Activated effector memory CD4-positive, alpha-beta T cell treated with anti-CD3 and anti-CD28 coated beads, Interleukin-2, amount 50 U/mL, for 16 hours (primary cell): ENCODE measurements around the gene FMNL2.

Experiments
- DNase-seq: peaks from one replicate; pipeline ENCODE4 v3.0.0-alpha.2; 2020

Gene FMNL2

DNA sequence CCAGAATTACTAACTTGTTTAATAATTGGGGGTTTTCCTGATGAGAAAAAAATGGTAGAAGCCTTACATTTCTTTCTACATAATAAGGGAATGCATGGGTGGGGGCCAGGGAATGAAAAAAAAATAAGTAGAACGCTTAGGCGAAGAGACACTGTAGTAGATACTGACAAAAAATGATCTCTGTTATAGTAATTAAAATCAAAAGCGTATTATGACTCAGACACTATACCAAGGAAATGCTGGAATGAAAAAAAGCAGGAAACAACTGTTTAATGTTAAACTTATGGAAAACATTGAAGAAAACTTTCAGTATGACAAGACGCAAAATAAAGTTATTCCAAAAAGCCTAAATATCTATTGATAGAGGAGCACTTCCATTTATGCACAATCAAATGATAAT is 339.4 kb downstream of the FMNL2 start:
- no peak for DNase-seq

GRCh38 chr2:152676461-152676860 is 341.5 kb downstream of the FMNL2 start:
- no peak for DNase-seq

DNA sequence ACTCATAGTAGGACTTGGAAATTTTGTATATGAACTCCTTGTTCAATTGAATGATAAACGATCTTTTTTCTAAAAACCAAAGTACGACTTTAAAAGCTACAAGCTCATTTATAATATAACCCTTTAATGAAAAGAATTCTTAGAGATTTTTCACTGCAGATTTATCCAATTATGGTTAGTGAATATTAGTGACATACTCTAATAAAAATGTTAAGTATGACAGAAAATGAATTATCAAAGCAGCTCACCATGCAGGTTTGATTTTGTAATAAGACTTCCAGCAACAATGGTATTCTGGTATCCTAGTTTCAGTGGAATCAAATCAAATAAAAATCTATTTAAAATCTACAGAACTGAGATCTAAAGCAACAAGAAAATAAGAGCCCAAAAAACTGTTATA is 343.8 kb downstream of the FMNL2 start:
- no peak for DNase-seq

- DNase-seq, result no peak
These were observed 347.7 kb downstream of the FMNL2 start for GRCh38 chr2:152682663-152683062.

DNA sequence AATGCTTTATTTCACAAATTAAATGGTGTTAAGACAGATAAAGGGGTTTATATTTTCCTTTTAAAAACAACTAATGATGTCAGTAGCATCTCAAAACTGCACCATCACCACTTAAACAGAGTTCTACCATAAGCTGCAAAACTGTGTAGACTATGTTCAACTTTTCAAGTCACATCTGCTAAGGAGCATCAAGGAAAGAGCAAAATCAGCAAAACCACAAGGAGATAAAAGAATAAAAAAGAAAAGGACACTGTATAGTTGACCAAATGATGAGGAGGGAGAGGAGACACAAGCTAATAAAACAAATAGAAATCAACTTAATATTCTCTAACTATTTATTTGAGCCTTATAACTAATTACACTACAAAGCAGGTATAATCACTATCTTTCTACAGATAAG is 348.4 kb downstream of the FMNL2 start:
- DNase-seq, result no peak

DNA sequence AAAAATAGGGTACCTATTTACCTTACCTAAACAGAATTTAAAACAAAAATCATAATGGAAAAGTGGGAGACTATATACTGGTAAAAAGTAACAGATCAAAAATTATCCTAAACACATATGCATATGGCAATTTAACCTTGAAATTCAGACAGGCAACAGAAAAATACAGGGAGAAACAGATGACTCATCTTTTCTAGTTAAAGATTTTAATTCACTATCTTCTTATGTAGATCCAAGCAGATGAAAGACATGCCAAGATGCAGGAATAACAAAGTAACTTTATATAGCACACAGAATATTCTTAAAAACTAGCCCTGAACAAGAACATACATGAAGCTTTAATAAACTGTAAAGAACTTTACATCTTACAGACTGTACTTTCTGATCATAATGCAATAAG is 351.3 kb downstream of the FMNL2 start:
- DNase-seq, result no peak

- DNase-seq, result no peak
These were observed 358.1 kb downstream of the FMNL2 start for GRCh38 chr2:152693033-152693432.

DNA sequence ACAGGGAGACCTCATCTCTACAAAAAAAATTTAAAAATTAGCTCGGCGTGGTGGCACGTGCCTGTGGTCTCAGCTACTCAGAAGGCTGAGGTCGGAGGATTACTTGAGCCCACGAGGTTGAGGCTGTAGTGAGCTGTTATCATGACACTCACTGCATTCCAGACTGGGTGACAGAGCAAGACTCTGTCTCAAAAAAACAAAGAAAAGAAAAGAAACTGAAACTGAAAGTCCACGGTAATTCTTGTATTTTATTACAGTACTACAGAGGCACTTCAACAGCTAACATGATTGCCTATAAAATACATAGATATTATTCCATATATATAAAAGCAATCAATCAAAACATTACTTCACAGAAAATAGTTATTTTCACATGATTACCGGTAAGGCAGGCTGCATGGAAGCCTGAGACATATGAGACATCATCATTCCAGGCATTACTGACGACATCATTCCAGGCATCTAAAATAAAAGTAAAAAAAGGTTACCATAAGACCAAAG is 359.2 kb downstream of the FMNL2 start:
- peak; percentile 79 for DNase-seq

DNA sequence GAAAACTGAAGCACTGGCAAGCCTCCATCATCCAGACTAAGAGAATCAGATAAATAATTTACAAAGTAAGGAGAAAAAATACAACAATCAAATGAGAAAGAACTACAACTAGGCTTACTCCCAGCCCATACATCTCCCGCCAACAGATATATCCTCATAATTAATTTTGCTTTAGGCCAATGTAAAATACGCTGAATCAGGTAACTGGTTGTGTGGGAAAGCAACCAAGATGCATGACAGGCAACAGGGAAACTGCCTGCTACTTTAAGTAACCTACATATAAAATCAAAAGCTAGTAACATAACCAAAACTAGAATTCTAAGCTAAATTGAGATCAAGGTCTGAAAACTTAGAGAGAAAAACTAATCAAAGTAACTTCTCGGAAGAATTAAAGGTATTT is 360.8 kb downstream of the FMNL2 start:
- DNase-seq, result no peak

DNA sequence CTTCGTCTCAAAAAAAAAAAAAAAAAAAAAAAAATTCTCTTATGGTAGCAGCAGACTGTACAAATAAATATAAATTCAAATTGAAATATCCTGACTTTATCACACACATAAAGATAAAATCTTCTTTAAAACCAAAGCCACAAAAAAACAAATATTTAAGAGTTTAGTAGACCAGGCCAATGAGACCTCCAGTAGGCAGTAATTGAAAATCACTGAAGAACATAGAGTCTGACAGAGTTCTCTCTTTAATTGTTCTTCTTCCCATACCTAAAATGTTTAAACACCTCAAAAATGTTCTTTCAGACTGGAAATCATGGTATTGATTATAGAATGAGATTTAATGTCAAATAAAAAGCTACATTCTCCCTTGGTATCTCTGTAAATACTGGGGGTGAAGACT is 361.5 kb downstream of the FMNL2 start:
- DNase-seq, result no peak
